H1 (cell line): ENCODE data around the gene S1PR3. TPM values are rescaled to one million over a fixed set of nuclear protein-coding genes. Genes with fewer than 3 reads are reported as not detected.
A peak's percentile ranks its signal among the peaks of the same experiment; 100 is the strongest.

Source experiments
- CTCF ChIA-PET: fragments of 300-600 bp; sonication (Branson Sonifier 250); formaldehyde crosslinking; loops from one replicate; lab custom pipeline; 2021; ENCODE audit not compliant: partially characterized antibody; lab: Charles Lee
- POLR2A ChIA-PET: fragments of 300-600 bp; sonication (Branson Sonifier 250); formaldehyde crosslinking; loops from one replicate; lab custom pipeline; 2021; ENCODE audit warnings: inconsistent platforms; ENCODE audit not compliant: partially characterized antibody; lab: Charles Lee
- DNase-seq, 2 experiments: peaks; one replicate each; pipeline versions ENCODE4 v3.0.0 to v3.0.0-alpha.2; 2010 to 2022; ENCODE audit warnings: low spot score in 2 of 2, low read depth in 1 of 2, mixed read lengths in 1 of 2
- FAIRE-seq: peaks from 2 replicates; lab custom pipeline; 2011; peaks lifted over from hg19 to GRCh38; lab: Jason Lieb, UNC
- H2AFZ ChIP-seq: 2 replicates; pipeline ENCODE4 v1.8.1; 2012; ENCODE audit warnings: low read length, inconsistent platforms
- H2AK5ac ChIP-seq: 2 replicates; pipeline ENCODE4 v1.6.1; 2013; ENCODE audit warnings: low read depth, low read length
- H2BK120ac ChIP-seq: replicated peaks from 2 replicates; pipeline ENCODE3; 2013; ENCODE audit warnings: low read depth, low read length, inconsistent platforms
- H2BK12ac ChIP-seq: 2 replicates; pipeline ENCODE4 v1.6.1; 2013; ENCODE audit warnings: low read depth, low read length
- H2BK15ac ChIP-seq: 2 replicates; pipeline ENCODE4 v1.6.1; 2013; ENCODE audit warnings: low read length
- H2BK20ac ChIP-seq: 2 replicates; pipeline ENCODE4 v1.6.1; 2013; ENCODE audit warnings: low read length
- H2BK5ac ChIP-seq: 2 replicates; pipeline ENCODE4 v1.6.1; 2013; ENCODE audit warnings: low read depth, low read length
- H3K14ac ChIP-seq: 2 replicates; pipeline ENCODE4 v1.6.1; 2013; ENCODE audit warnings: inconsistent platforms; ENCODE audit not compliant: insufficient read length
- H3K18ac ChIP-seq: 2 replicates; pipeline ENCODE4 v1.6.1; 2013; ENCODE audit warnings: low read length; ENCODE audit errors: extremely low read depth
- H3K23ac ChIP-seq: 2 replicates; pipeline ENCODE4 v1.6.1; 2013; ENCODE audit warnings: inconsistent platforms; ENCODE audit not compliant: insufficient read length
- H3K23me2 ChIP-seq: 2 replicates; pipeline ENCODE4 v1.6.1; 2013; ENCODE audit warnings: low read depth, low read length
- H3K27ac ChIP-seq: 2 replicates; pipeline ENCODE4 v1.6.1; 2011; ENCODE audit warnings: low read depth, low read length, inconsistent platforms
- H3K27me3 ChIP-seq, 4 experiments: replicated peaks in 1 of 4; 1 replicate in 1 of 4; 2 replicates in 3 of 4; pipeline versions ENCODE4 v1.6.1 to v1.8.1; 2011 to 2013; ENCODE audit warnings: low read length in 3 of 4, mild to moderate bottlenecking in 3 of 4, inconsistent platforms in 2 of 4, mixed read lengths in 2 of 4, moderate library complexity in 1 of 4; ENCODE audit not compliant: control insufficient read depth in 3 of 4, insufficient read depth in 3 of 4; ENCODE audit errors: extremely low read depth in 1 of 4
- H3K36me3 ChIP-seq, 4 experiments: 2 replicates each; pipeline versions ENCODE4 v1.6.1 to v1.8.1; 2011 to 2013; ENCODE audit warnings: mild to moderate bottlenecking in 4 of 4, low read length in 3 of 4, moderate library complexity in 2 of 4, control low read depth in 1 of 4, inconsistent platforms in 1 of 4; ENCODE audit not compliant: insufficient read depth in 4 of 4, control insufficient read depth in 2 of 4
- H3K4ac ChIP-seq: replicated peaks from 2 replicates; pipeline ENCODE3; 2013; ENCODE audit warnings: low read length, low read depth, mixed read lengths, inconsistent platforms; ENCODE audit not compliant: insufficient read length
- H3K4me1 ChIP-seq, 4 experiments: replicated peaks in 1 of 4; 1 replicate in 1 of 4; 2 replicates in 3 of 4; pipeline versions ENCODE4 v1.6.1 to v1.8.1; 2011 to 2013; ENCODE audit warnings: low read length in 3 of 4, inconsistent platforms in 2 of 4, mixed read lengths in 1 of 4; ENCODE audit not compliant: insufficient read depth in 4 of 4, control insufficient read depth in 3 of 4
- H3K4me2 ChIP-seq, 2 experiments: 2 replicates each; pipeline versions ENCODE4 v1.6.1 to v1.8.1; 2011 to 2013; ENCODE audit warnings: low read depth in 2 of 2, low read length in 2 of 2, control low read depth in 1 of 2, inconsistent platforms in 1 of 2, mild to moderate bottlenecking in 1 of 2; ENCODE audit not compliant: insufficient read depth in 1 of 2
- H3K4me3 ChIP-seq, 4 experiments: fragments of 200-600, 300-600 bp in 1 of 4; sonication (generic), shearing (Covaris generic), sonication (Bioruptor Twin) in 1 of 4; 2 replicates each; pipeline versions ENCODE4 v1.5.1 to v1.8.1; 2011 to 2016; ENCODE audit warnings: low read length in 4 of 4, low read depth in 3 of 4, control low read depth in 2 of 4, inconsistent platforms in 2 of 4, mild to moderate bottlenecking in 2 of 4, mixed read lengths in 1 of 4, moderate library complexity in 1 of 4; ENCODE audit not compliant: insufficient read depth in 2 of 4; ENCODE audit errors: extremely low read depth in 1 of 4
- H3K56ac ChIP-seq: replicated peaks from 2 replicates; pipeline ENCODE3; 2013; ENCODE audit warnings: low read depth, mild to moderate bottlenecking, mixed read lengths, low read length, inconsistent platforms; ENCODE audit not compliant: insufficient read length
- H3K79me1 ChIP-seq: 2 replicates; pipeline ENCODE4 v1.6.1; 2013; ENCODE audit warnings: low read depth, low read length, control low read depth
- H3K79me2 ChIP-seq, 2 experiments: 2 replicates each; pipeline versions ENCODE4 v1.6.1 to v1.8.1; 2012 to 2013; ENCODE audit warnings: low read length in 2 of 2, mild to moderate bottlenecking in 2 of 2, inconsistent platforms in 1 of 2; ENCODE audit not compliant: insufficient read depth in 2 of 2, control insufficient read depth in 1 of 2
- H3K9ac ChIP-seq, 4 experiments: replicated peaks in 1 of 4; 1 replicate in 1 of 4; 2 replicates in 3 of 4; pipeline versions ENCODE4 v1.6.1 to v1.8.1; 2011 to 2013; ENCODE audit warnings: low read depth in 3 of 4, low read length in 3 of 4, control low read depth in 2 of 4, mild to moderate bottlenecking in 2 of 4, moderate library complexity in 2 of 4, inconsistent platforms in 1 of 4; ENCODE audit errors: extremely low read depth in 1 of 4
- H3K9me3 ChIP-seq, 2 experiments: 2 replicates each; pipeline versions ENCODE4 v1.6.1 to v1.8.1; 2012 to 2013; ENCODE audit warnings: mild to moderate bottlenecking in 2 of 2, moderate library complexity in 2 of 2, control low read depth in 1 of 2, inconsistent platforms in 1 of 2, low read depth in 1 of 2, low read length in 1 of 2, mixed read lengths in 1 of 2; ENCODE audit not compliant: insufficient read depth in 2 of 2
- H4K20me1 ChIP-seq, 2 experiments: replicated peaks in 1 of 2; 2 replicates each; pipeline versions ENCODE3 to v1.8.1; 2011 to 2013; ENCODE audit warnings: inconsistent platforms in 2 of 2, low read length in 2 of 2, mild to moderate bottlenecking in 1 of 2; ENCODE audit not compliant: insufficient read depth in 2 of 2, control insufficient read depth in 1 of 2
- H4K5ac ChIP-seq: 2 replicates; pipeline ENCODE4 v1.6.1; 2013; ENCODE audit warnings: low read length, low read depth, mixed read lengths, inconsistent platforms; ENCODE audit not compliant: insufficient read length
- H4K8ac ChIP-seq: 2 replicates; pipeline ENCODE4 v1.8.0; 2013; ENCODE audit warnings: mild to moderate bottlenecking, moderate library complexity, low read length, inconsistent platforms; ENCODE audit not compliant: insufficient read depth; ENCODE audit errors: extremely low read depth
- H4K91ac ChIP-seq: replicated peaks from 2 replicates; pipeline ENCODE3; 2013; ENCODE audit warnings: low read length, mixed read lengths, inconsistent platforms; ENCODE audit not compliant: insufficient read length
- BACH1 ChIP-seq: IDR thresholded peaks from 2 replicates; pipeline ENCODE4 v1.6.1; 2012; ENCODE audit warnings: low read length, improper control_type of control experiment
- CTBP2 ChIP-seq: IDR thresholded peaks from 2 replicates; pipeline ENCODE4 v1.7.0; 2011; ENCODE audit warnings: borderline replicate concordance, mild to moderate bottlenecking, moderate library complexity, mixed read lengths, low read length; ENCODE audit not compliant: insufficient read depth, insufficient read length
- FOSL1 ChIP-seq: IDR thresholded peaks from 2 replicates; pipeline ENCODE4 v1.6.1; 2011; ENCODE audit warnings: mild to moderate bottlenecking, low read depth, low read length, moderate library complexity; ENCODE audit not compliant: insufficient read depth
- GABPA ChIP-seq: IDR thresholded peaks from 2 replicates; pipeline ENCODE4 v1.6.1; 2011; ENCODE audit warnings: mild to moderate bottlenecking, low read length, moderate library complexity, borderline replicate concordance; ENCODE audit not compliant: insufficient read depth
- HDAC6 ChIP-seq: IDR thresholded peaks from one replicate; pipeline ENCODE4 v1.7.1; 2012; ENCODE audit warnings: low read depth, mild to moderate bottlenecking, inconsistent platforms, low read length, moderate library complexity
- KDM5A ChIP-seq: fragments of 200-600 bp; IDR thresholded peaks from 2 replicates; pipeline ENCODE4 v1.7.1; 2012; ENCODE audit warnings: mild to moderate bottlenecking, low read length, inconsistent platforms, mixed read lengths
- MAFK ChIP-seq: IDR thresholded peaks from 2 replicates; pipeline ENCODE4 v1.6.1; 2012; ENCODE audit warnings: low read depth, mild to moderate bottlenecking, improper control_type of control experiment, low read length
- POLR2A ChIP-seq, 2 experiments: IDR thresholded peaks; 1 replicate in 1 of 2; 2 replicates in 1 of 2; pipeline ENCODE4 v1.6.1; 2011; ENCODE audit warnings: low read depth in 2 of 2, low read length in 2 of 2, mild to moderate bottlenecking in 2 of 2; ENCODE audit errors: control extremely low read depth in 1 of 2
- RAD21 ChIP-seq, 2 experiments: IDR thresholded peaks in 1 of 2; conservative IDR thresholded peaks in 1 of 2; 2 replicates each; pipeline ENCODE4 v1.6.1; 2011; ENCODE audit warnings: low read depth in 2 of 2, low read length in 2 of 2, improper control_type of control experiment in 1 of 2, inconsistent platforms in 1 of 2, mild to moderate bottlenecking in 1 of 2, moderate library complexity in 1 of 2
- TAF1 ChIP-seq: IDR thresholded peaks from 2 replicates; pipeline ENCODE4 v1.6.1; 2011; ENCODE audit warnings: mild to moderate bottlenecking, low read depth, low read length
- WGBS, 2 experiments: shearing (Covaris generic) in 1 of 2; methylation state at CpG; one replicate each; pipeline versions ENCODE4 v1.1.6 to v1.1.7; 2013 to 2015; ENCODE audit warnings: low lambda C conversion rate in 2 of 2, mixed read lengths in 2 of 2, inconsistent platforms in 1 of 2, low coverage in 1 of 2, missing lambda C conversion rate in 1 of 2; ENCODE audit not compliant: insufficient replicate concordance in 2 of 2, insufficient coverage in 1 of 2, insufficient read length in 1 of 2; ENCODE audit errors: extremely low coverage in 1 of 2, missing lambda C conversion rate in 1 of 2; 5-methylcytosine and 5-hydroxymethylcytosine counted together
- polyA plus RNA-seq, 7 experiments: library from polyadenylated mRNA; depleted of rRNA in 3 of 7; stranded (reverse) in 5 of 7; unstranded in 2 of 7; fragments of >200 nt in 5 of 7; fragments of 200-250 nt in 2 of 7; gene quantifications; 1 replicate in 5 of 7; 2 replicates in 1 of 7; 4 replicates in 1 of 7; pipeline versions ENCODE4 v1.2.1 to v1.2.3, GENCODE V29; 2011 to 2013; ENCODE audit warnings: missing spikeins in 2 of 7, mixed read lengths in 2 of 7
- total RNA-seq: library from RNA; stranded (reverse); fragmentation: NEBNext Ultra II Directional; extraction: Animal tissue kit (Norgen Biotek cat#: 25700); gene quantifications from 2 replicates; pipeline ENCODE4 v1.2.1, GENCODE V29; 2021
- TF ChIP-seq, protein P1 (sequence below): IDR thresholded peaks from 2 replicates; pipeline ENCODE4 v1.6.1; 2012; ENCODE audit warnings: inconsistent platforms

Gene S1PR3
- total and polyA plus RNA-seq, 2 of the 8 experiments (the other 6 are each of a cell fraction or from before 2014, with no cell fraction given): 3.7 to 6.4 TPM

DNA sequence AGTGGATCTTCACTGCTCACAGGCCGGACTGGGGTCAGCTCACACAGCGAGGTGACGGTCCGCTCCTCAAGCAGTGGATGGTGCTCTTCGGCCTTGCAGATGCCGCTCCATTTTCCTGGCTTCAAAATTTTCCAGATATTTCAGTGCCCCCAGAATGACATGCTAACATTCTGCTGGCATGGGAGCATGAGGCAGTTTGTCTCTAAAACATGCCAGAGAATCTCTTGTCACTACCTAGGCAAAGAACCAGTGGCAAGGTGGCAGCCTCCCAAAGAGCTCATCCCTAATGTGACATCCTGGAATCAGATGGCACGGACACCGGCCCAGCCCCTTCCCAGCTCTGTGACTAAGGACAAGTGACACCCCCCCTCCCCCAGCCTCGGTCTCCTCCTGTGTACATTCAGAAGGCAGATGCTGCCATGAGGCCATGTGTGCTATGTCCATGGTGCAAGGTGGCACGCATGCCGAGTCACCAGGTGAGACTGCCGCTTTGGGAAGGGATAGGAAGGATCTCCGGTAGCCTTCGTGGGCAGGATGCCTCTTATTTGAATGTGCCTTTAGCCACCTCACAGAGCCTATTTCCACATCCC is 2.7 kb downstream of the S1PR3 start:
- Histone ChIP-seq H2AK5ac (no peak overlapping the region), H2AFZ (no peak overlapping the region), H3K23me2 (peaks cover 12% of the 10 kb centered on the region), H3K4me2 (no peak overlapping the region), H3K14ac (no peak overlapping the region), H4K91ac (no peak overlapping the region), H4K5ac (no peak overlapping the region), H3K36me3 (no peaks in the 10 kb centered on the region; a peak in 1 of 8 replicates), H3K9me3 (no peaks in the 10 kb centered on the region), H2BK20ac (no peak overlapping the region), H3K56ac (no peak overlapping the region), H3K4ac (no peak overlapping the region), H2BK5ac (no peak overlapping the region), H3K18ac (no peak overlapping the region), H3K9ac (no peak overlapping the region), H3K79me1 (no peaks in the 10 kb centered on the region), H3K4me1 (peaks cover 5 to 14% (median 11%) of the 10 kb centered on the region in 4 experiments), H3K4me3 (no peak overlapping the region), H2BK15ac (no peak overlapping the region), H3K27me3 (peaks cover 0 to 4% (median 1%) of the 10 kb centered on the region in 4 experiments; a peak in 2 of 7 replicates), H2BK12ac (no peak overlapping the region), H3K79me2 (0 out of 4 replicates have a peak, but pooled peaks cover 0 to 4% of the 10 kb centered on the region in 2 experiments), H3K27ac (no peak overlapping the region), H3K23ac (no peak overlapping the region), H2BK120ac (no peak overlapping the region), H4K8ac (no peak overlapping the region), H4K20me1 (peaks cover 3 to 4% of the 10 kb centered on the region in 2 experiments)
- TF ChIP-seq KDM5A (no peak), BACH1 (no peak), FOSL1 (no peak), MAFK (no peak), RAD21 (IDR thresholded peaks at IDR 0.05 in 1 of 2, conservative IDR thresholded peaks at IDR 0.05 in 1 of 2; ENCODE audit: low read depth in 2 of 2, low read length in 2 of 2) (no peak), TAF1 (no peak), HDAC6 (no peak), POLR2A (IDR thresholded peaks at IDR 0.05; ENCODE audit: control extremely low read depth in 1 of 2, low read depth in 2 of 2, low read length in 2 of 2) (no peak), GABPA (no peak), CTBP2 (no peak)
- TF ChIP-seq, protein P1, sequence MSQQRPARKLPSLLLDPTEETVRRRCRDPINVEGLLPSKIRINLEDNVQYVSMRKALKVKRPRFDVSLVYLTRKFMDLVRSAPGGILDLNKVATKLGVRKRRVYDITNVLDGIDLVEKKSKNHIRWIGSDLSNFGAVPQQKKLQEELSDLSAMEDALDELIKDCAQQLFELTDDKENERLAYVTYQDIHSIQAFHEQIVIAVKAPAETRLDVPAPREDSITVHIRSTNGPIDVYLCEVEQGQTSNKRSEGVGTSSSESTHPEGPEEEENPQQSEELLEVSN: no peak
- ChIA-PET CTCF (interaction anchor here (1.2 kb wide), 2 partner anchors 13 to 253 kb away, joined by 3 read pairs; no protein-coding TSS in a partner anchor), POLR2A (interaction anchor here (1.0 to 1.9 kb wide), 2 partner anchors 11 to 14 kb away, joined by 3 to 4 read pairs; no protein-coding TSS in a partner anchor)
- WGBS, 2 experiments: 96% methylated on average over 14 of the region's 14 CpGs; no CpG with 5 or more reads in 1 of the 2 experiments
- FAIRE-seq (no peak), DNase-seq (peak in 1 of 2 experiments; percentile 26)
